Activated B cell treated with CpG ODN at 0.5 μM for 24 hours (primary cell): ENCODE results near the gene FLT1. TPM values are rescaled to one million over a fixed set of nuclear protein-coding genes. Genes with fewer than 3 reads are reported as not detected.

Source experiments
- ATAC-seq: fragments of 200-7000 bp; cut with Tn5 transposase; one replicate; pipeline ENCODE4 v1.10.0; 2021; ENCODE audit warnings: low read depth, mild to moderate bottlenecking, moderate library complexity
- CTCF ChIA-PET: fragments of 350-600 bp; sonication (Branson Sonifier 250); formaldehyde crosslinking; loops from one replicate; lab custom pipeline; 2021; ENCODE audit warnings: antibody characterized with exemption; lab: Charles Lee
- POLR2A ChIA-PET: fragments of 350-600 bp; sonication (Branson Sonifier 250); formaldehyde crosslinking; loops from one replicate; lab custom pipeline; 2021; ENCODE audit warnings: antibody characterized with exemption; lab: Charles Lee
- DNase-seq: peaks from one replicate; pipeline ENCODE4 v3.0.0; 2022
- H3K27ac Mint-ChIP-seq: one replicate; pipeline ENCODE4 v1.8.0; 2020; ENCODE audit warnings: mixed read lengths
- H3K27me3 Mint-ChIP-seq: one replicate; pipeline ENCODE4 v1.8.0; 2021; ENCODE audit warnings: mixed read lengths
- H3K36me3 Mint-ChIP-seq: one replicate; pipeline ENCODE4 v1.8.0; 2021; ENCODE audit warnings: low read depth, mixed read lengths
- H3K4me1 Mint-ChIP-seq: one replicate; pipeline ENCODE4 v1.8.0; 2021; ENCODE audit warnings: mixed read lengths
- H3K4me3 Mint-ChIP-seq: one replicate; pipeline ENCODE4 v1.8.0; 2020; ENCODE audit warnings: mild to moderate bottlenecking, mixed read lengths
- H3K9me3 Mint-ChIP-seq: one replicate; pipeline ENCODE4 v1.8.0; 2020; ENCODE audit warnings: mixed read lengths
- intact Hi-C: fragments of 100-400 bp; cut with micrococcal nuclease; formaldehyde crosslinking; loops from one replicate; pipeline ENCODE4 v1.15.1; 2024
- total RNA-seq: library from RNA; stranded (reverse); gene quantifications from 2 replicates; pipeline ENCODE4 v1.2.3, GENCODE V29; 2022
- TF ChIP-seq, protein P1 (sequence below): fragments of 200-600 bp; IDR thresholded peaks from one replicate; pipeline ENCODE4 v1.8.0; 2022; ENCODE audit warnings: antibody characterized with exemption, mild to moderate bottlenecking

Gene FLT1
- total RNA-seq, 1 donor from 2014 or later = 1.3 TPM

DNA sequence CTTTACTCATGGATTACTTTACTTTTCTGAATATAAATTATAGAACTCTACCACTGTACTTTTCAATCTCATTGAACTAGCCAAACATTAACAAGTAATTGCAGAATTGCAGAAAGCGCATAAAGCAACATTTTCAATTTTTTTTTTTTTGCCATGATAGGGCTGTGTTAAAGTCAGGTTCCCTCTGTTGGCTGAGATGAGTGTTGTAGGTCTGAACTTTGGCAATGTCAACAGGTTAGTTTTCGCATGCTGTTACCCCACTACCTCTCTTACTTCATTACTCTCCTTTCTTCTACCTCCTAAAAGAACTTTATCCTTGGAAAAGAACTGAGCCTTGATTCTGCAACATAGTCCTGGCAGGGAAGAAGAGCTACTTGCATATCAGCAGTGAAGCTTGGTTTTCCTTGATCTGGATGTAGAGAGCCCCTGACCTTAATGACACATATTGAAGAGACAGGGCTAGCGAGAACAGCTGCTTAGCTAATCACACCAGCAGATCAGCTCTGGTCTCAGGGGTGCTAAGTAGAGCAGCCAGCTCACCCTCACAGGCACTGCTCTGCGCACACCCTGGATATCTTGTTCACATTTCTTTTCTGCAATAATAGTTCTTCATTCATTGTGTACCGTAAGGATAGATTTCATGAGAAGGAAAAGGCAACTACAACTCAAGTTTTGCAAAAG lies 119.5 kb downstream of the FLT1 start:
- ChIA-PET CTCF (no interaction called here), POLR2A (no interaction called here)
- H3K4me3 Mint-ChIP-seq = no peak overlapping the region
- ATAC-seq (no peak), DNase-seq (no peak)
- H3K9me3 Mint-ChIP-seq = no peaks in the 10 kb centered on the region
- H3K36me3 Mint-ChIP-seq = no peaks in the 10 kb centered on the region
- peaks cover 2% of the 10 kb centered on the region for H3K27me3 Mint-ChIP-seq
- no peaks in the 10 kb centered on the region for H3K4me1 Mint-ChIP-seq
- intact Hi-C loops = no loop called here
- TF ChIP-seq, protein P1, sequence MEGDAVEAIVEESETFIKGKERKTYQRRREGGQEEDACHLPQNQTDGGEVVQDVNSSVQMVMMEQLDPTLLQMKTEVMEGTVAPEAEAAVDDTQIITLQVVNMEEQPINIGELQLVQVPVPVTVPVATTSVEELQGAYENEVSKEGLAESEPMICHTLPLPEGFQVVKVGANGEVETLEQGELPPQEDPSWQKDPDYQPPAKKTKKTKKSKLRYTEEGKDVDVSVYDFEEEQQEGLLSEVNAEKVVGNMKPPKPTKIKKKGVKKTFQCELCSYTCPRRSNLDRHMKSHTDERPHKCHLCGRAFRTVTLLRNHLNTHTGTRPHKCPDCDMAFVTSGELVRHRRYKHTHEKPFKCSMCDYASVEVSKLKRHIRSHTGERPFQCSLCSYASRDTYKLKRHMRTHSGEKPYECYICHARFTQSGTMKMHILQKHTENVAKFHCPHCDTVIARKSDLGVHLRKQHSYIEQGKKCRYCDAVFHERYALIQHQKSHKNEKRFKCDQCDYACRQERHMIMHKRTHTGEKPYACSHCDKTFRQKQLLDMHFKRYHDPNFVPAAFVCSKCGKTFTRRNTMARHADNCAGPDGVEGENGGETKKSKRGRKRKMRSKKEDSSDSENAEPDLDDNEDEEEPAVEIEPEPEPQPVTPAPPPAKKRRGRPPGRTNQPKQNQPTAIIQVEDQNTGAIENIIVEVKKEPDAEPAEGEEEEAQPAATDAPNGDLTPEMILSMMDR = no peak
- no peak overlapping the region for H3K27ac Mint-ChIP-seq

DNA sequence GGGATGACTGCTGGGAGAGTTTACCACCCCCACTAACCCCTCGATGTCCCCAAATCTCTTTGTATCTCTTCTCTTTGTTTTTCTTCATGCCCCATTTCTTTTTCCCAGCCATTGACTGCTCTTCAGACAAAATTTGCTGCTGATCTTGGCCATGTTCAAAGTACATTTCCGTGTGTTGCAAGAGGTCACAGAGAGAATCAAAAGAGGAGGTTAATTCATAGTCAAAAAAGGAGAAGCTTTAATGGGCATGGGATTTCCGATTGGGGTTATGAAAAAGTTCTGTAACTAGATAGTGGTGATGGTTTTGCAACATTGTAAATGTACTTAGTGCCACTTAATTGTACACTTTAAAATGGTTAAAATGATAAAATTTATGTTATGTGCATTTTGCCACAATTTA lies 121.1 kb downstream of the FLT1 start:
- Mint-ChIP-seq H3K4me3 (no peak overlapping the region), H3K9me3 (no peaks in the 10 kb centered on the region), H3K27ac (no peak overlapping the region), H3K36me3 (no peaks in the 10 kb centered on the region), H3K4me1 (no peaks in the 10 kb centered on the region), H3K27me3 (no peaks in the 10 kb centered on the region)
- CTCF ChIA-PET = no interaction called here
- TF ChIP-seq, protein P1 = no peak
- intact Hi-C loops = no loop called here
- POLR2A ChIA-PET = no interaction called here
- DNase-seq = no peak
- no peak for ATAC-seq

DNA sequence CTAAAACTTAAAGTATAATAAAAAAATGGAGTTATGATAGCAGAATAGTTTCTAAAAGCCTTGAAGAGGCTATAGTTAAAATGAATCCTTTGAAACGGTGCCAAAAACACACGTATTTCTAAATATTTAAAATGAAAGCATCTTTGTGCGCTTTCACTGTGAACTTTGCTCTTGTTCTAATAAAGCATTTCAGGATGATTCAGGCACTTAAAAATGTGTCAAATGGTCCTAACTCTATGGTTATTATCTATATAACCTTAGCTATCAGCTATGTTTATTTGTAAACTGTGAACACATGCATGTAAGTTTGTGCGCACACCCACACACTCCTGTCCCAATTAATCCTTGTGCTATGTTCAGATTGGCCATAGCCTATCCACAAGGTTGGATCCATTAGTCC lies 124.5 kb downstream of the FLT1 start:
- TF ChIP-seq, protein P1 = no peak
- no peak for ATAC-seq
- DNase-seq = no peak
- ChIA-PET CTCF (no interaction called here), POLR2A (no interaction called here)
- intact Hi-C loops = no loop called here
- Mint-ChIP-seq H3K27ac (no peak overlapping the region), H3K4me3 (no peak overlapping the region), H3K36me3 (no peaks in the 10 kb centered on the region), H3K4me1 (no peaks in the 10 kb centered on the region), H3K9me3 (no peaks in the 10 kb centered on the region), H3K27me3 (no peaks in the 10 kb centered on the region)

DNA sequence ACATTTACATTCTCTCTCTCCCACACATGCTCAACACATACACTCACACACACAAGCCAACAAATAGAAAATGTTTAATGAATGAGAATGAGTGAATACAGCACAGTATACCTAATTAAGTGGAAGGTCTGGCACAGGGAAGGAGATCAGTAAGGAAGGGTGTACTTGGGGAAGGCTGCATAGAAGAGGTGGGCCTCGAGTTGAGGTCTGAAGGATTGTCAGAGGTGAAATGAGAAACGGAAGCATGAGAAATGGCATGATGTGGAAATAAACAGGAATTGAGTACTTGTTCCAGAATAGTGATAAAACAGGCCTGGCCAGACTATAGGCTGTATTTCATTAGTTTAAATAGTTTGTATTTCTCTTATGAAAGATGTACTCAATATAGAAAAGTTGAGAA lies 136.2 kb downstream of the FLT1 start:
- no peaks in the 10 kb centered on the region for H3K9me3 Mint-ChIP-seq
- ATAC-seq = no peak
- H3K27ac Mint-ChIP-seq = no peak overlapping the region
- peaks cover 23% of the 10 kb centered on the region for H3K4me1 Mint-ChIP-seq
- intact Hi-C loops = no loop called here
- TF ChIP-seq, protein P1 = no peak
- H3K36me3 Mint-ChIP-seq = no peaks in the 10 kb centered on the region
- H3K4me3 Mint-ChIP-seq = no peak overlapping the region
- CTCF ChIA-PET = no interaction called here
- no peaks in the 10 kb centered on the region for H3K27me3 Mint-ChIP-seq
- POLR2A ChIA-PET = no interaction called here
- no peak for DNase-seq

DNA sequence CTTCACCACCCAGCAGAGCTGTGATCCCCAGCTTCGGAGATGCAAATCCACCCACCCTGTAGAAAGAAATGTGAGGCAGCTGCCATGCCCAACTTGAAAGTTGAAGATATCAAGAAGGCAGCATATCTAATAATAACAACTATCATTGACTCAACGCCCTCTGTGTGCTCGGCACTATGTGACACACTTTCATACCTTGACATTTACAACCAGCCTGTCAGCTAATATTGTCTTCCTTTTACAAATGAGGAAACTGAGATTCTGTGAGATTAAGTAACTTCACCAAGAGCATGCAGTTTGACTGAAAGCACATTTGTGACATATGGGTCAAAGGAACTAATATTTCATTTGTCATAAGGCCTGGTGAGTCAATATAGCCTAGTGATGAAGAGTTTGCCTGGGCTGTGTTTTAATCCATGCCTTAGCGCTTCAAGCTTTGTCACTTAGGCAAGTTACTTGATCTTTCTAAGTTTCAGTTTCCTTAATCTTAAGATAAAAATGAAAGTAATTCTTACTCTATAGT lies 137.0 kb downstream of the FLT1 start:
- TF ChIP-seq, protein P1 = no peak
- CTCF ChIA-PET = no interaction called here
- no peaks in the 10 kb centered on the region for H3K9me3 Mint-ChIP-seq
- POLR2A ChIA-PET = interaction anchor here (0.6 to 0.8 kb wide), 2 partner anchors 65 to 302 kb away, joined by 3 to 4 read pairs; no protein-coding TSS in a partner anchor
- no peak overlapping the region for H3K27ac Mint-ChIP-seq
- peaks cover 26% of the 10 kb centered on the region for H3K4me1 Mint-ChIP-seq
- H3K27me3 Mint-ChIP-seq = no peaks in the 10 kb centered on the region
- DNase-seq = no peak
- ATAC-seq = no peak
- intact Hi-C loops = no loop called here
- H3K36me3 Mint-ChIP-seq = no peaks in the 10 kb centered on the region
- H3K4me3 Mint-ChIP-seq = no peak overlapping the region
